IMR-90 (cell line): ENCODE results near the gene SUSD6. TPM values are rescaled to one million over a fixed set of nuclear protein-coding genes. Genes with fewer than 3 reads are reported as not detected.

Source experiments
- ATAC-seq: fragments of 200-7000 bp; cut with Tn5 transposase; 2 replicates; pipeline ENCODE4 v1.9.1; 2020; ENCODE audit warnings: low read depth, mild to moderate bottlenecking, moderate library complexity
- BruUV-seq: library from RNA; stranded (reverse); fragments of 400-500 nt; replicated peaks from 2 replicates; lab custom pipeline; 2021; lab: Mats Ljungman, UMichigan
- CTCF ChIA-PET: fragments of 300-600 bp; formaldehyde crosslinking; extraction: SDS; loops from one replicate; lab custom pipeline; 2021; ENCODE audit warnings: antibody characterized with exemption; lab: Yijun Ruan, JAX
- POLR2A ChIA-PET: fragments of 300-600 bp; sonication (Branson Sonifier 250); formaldehyde crosslinking; loops from one replicate; lab custom pipeline; 2022; ENCODE audit warnings: antibody characterized with exemption; ENCODE audit not compliant: unreplicated experiment; lab: Charles Lee
- DNase-seq: peaks from one replicate; pipeline ENCODE4 v3.0.0; 2013
- H2AFZ ChIP-seq: replicated peaks from 2 replicates; pipeline ENCODE3; 2013; ENCODE audit warnings: low read length, mild to moderate bottlenecking; ENCODE audit not compliant: poor library complexity
- H2AK5ac ChIP-seq: 2 replicates; pipeline ENCODE4 v1.6.1; 2013; ENCODE audit warnings: low read depth, low read length, inconsistent platforms
- H2AK9ac ChIP-seq: replicated peaks from 2 replicates; pipeline ENCODE3; 2013; ENCODE audit warnings: mild to moderate bottlenecking, low read depth, low read length, moderate library complexity; ENCODE audit not compliant: poor library complexity
- H2BK120ac ChIP-seq: 2 replicates; pipeline ENCODE4 v1.6.1; 2013; ENCODE audit warnings: low read depth, low read length, inconsistent platforms
- H2BK15ac ChIP-seq: 3 replicates; pipeline ENCODE4 v1.6.1; 2013; ENCODE audit warnings: low read depth, low read length, inconsistent platforms
- H2BK20ac ChIP-seq: 2 replicates; pipeline ENCODE4 v1.6.1; 2013; ENCODE audit warnings: low read depth, mild to moderate bottlenecking, inconsistent platforms, low read length, moderate library complexity
- H2BK5ac ChIP-seq: 2 replicates; pipeline ENCODE4 v1.6.1; 2013; ENCODE audit warnings: mild to moderate bottlenecking, low read depth, low read length, inconsistent platforms; ENCODE audit not compliant: poor library complexity, severe bottlenecking
- H3K14ac ChIP-seq: replicated peaks from 2 replicates; pipeline ENCODE4 v1.6.1; 2013; ENCODE audit warnings: low read depth, low read length, inconsistent platforms
- H3K18ac ChIP-seq: 2 replicates; pipeline ENCODE4 v1.6.1; 2013; ENCODE audit warnings: low read depth, low read length, control low read depth
- H3K23ac ChIP-seq: 2 replicates; pipeline ENCODE4 v1.6.1; 2013; ENCODE audit warnings: low read depth, low read length, inconsistent platforms
- H3K27ac ChIP-seq: 2 replicates; pipeline ENCODE4 v1.5.1; 2013; ENCODE audit warnings: mild to moderate bottlenecking, control low read depth, low read length; ENCODE audit not compliant: insufficient read depth
- H3K27me3 ChIP-seq: 2 replicates; pipeline ENCODE4 v1.6.1; 2013; ENCODE audit warnings: low read length; ENCODE audit not compliant: control insufficient read depth, insufficient read depth
- H3K36me3 ChIP-seq: 2 replicates; pipeline ENCODE4 v1.6.1; 2013; ENCODE audit warnings: low read length, mixed read lengths; ENCODE audit not compliant: control insufficient read depth, insufficient read depth
- H3K4ac ChIP-seq: 2 replicates; pipeline ENCODE4 v1.6.1; 2013; ENCODE audit warnings: low read depth, low read length, inconsistent platforms
- H3K4me1 ChIP-seq: 2 replicates; pipeline ENCODE4 v1.6.1; 2013; ENCODE audit warnings: low read length, mixed read lengths; ENCODE audit not compliant: control insufficient read depth, insufficient read depth
- H3K4me2 ChIP-seq: 2 replicates; pipeline ENCODE4 v1.6.1; 2013; ENCODE audit warnings: low read depth, mild to moderate bottlenecking, control low read depth, low read length, moderate library complexity
- H3K4me3 ChIP-seq: 2 replicates; pipeline ENCODE4 v1.5.1; 2013; ENCODE audit warnings: low read depth, mild to moderate bottlenecking, control low read depth, low read length, moderate library complexity; ENCODE audit not compliant: insufficient read depth
- H3K56ac ChIP-seq: 2 replicates; pipeline ENCODE4 v1.6.1; 2013; ENCODE audit warnings: low read length, inconsistent platforms; ENCODE audit not compliant: insufficient read depth; ENCODE audit errors: extremely low read depth
- H3K79me1 ChIP-seq, 2 experiments: 2 replicates each; pipeline ENCODE4 v1.6.1; 2013; ENCODE audit warnings: low read length in 2 of 2, inconsistent platforms in 1 of 2, low read depth in 1 of 2
- H3K9ac ChIP-seq: 2 replicates; pipeline ENCODE4 v1.6.1; 2013; ENCODE audit warnings: low read depth, low read length, control low read depth
- H3K9me1 ChIP-seq: 2 replicates; pipeline ENCODE4 v1.6.1; 2013; ENCODE audit warnings: low read length, inconsistent platforms; ENCODE audit not compliant: insufficient read depth
- H3K9me3 ChIP-seq: 2 replicates; pipeline ENCODE4 v1.6.1; 2013; ENCODE audit warnings: low read length; ENCODE audit not compliant: control insufficient read depth, insufficient read depth
- H4K20me1 ChIP-seq: 2 replicates; pipeline ENCODE4 v1.6.1; 2013; ENCODE audit warnings: low read length, inconsistent platforms; ENCODE audit not compliant: insufficient read depth
- H4K5ac ChIP-seq: 2 replicates; pipeline ENCODE4 v1.6.1; 2013; ENCODE audit warnings: mild to moderate bottlenecking, low read depth, low read length, control low read depth
- H4K8ac ChIP-seq, 2 experiments: 2 replicates each; pipeline ENCODE4 v1.6.1; 2013; ENCODE audit warnings: low read depth in 2 of 2, low read length in 2 of 2, control low read depth in 1 of 2, inconsistent platforms in 1 of 2
- H4K91ac ChIP-seq: 2 replicates; pipeline ENCODE4 v1.6.1; 2013; ENCODE audit warnings: low read depth, low read length, inconsistent platforms; ENCODE audit not compliant: insufficient read depth
- BHLHE40 ChIP-seq: fragments of 150-350 bp; IDR thresholded peaks from 2 replicates; pipeline ENCODE4 v1.6.1; 2016; ENCODE audit warnings: mild to moderate bottlenecking, low read depth, low read length
- CEBPB ChIP-seq: IDR thresholded peaks from 2 replicates; pipeline ENCODE4 v1.6.1; 2012; ENCODE audit warnings: low read depth, low read length, improper control_type of control experiment
- CHD1 ChIP-seq: IDR thresholded peaks from 2 replicates; pipeline ENCODE4 v1.6.1; 2012; ENCODE audit warnings: low read depth, low read length, improper control_type of control experiment
- ELK1 ChIP-seq: fragments of 150-350 bp; IDR thresholded peaks from 2 replicates; pipeline ENCODE4 v1.6.1; 2016; ENCODE audit warnings: low read depth, mild to moderate bottlenecking, low read length, moderate library complexity, borderline replicate concordance
- FOS ChIP-seq: fragments of 150-350 bp; IDR thresholded peaks from 2 replicates; pipeline ENCODE4 v1.6.1; 2016; ENCODE audit warnings: low read depth, low read length
- MAFK ChIP-seq: IDR thresholded peaks from 2 replicates; pipeline ENCODE4 v1.6.1; 2012; ENCODE audit warnings: low read depth, low read length, improper control_type of control experiment
- MAZ ChIP-seq: IDR thresholded peaks from 2 replicates; pipeline ENCODE4 v1.6.1; 2012; ENCODE audit warnings: low read depth, mild to moderate bottlenecking, low read length, improper control_type of control experiment, moderate library complexity, borderline replicate concordance
- NFE2L2 ChIP-seq: fragments of 150-350 bp; IDR thresholded peaks from 2 replicates; pipeline ENCODE4 v1.6.1; 2016; ENCODE audit warnings: low read depth, mild to moderate bottlenecking, low read length
- POLR2A ChIP-seq: IDR thresholded peaks from 2 replicates; pipeline ENCODE4 v1.6.1; 2012; ENCODE audit warnings: mild to moderate bottlenecking, low read depth, low read length
- RAD21 ChIP-seq: IDR thresholded peaks from 2 replicates; pipeline ENCODE4 v1.6.1; 2012; ENCODE audit warnings: low read length, improper control_type of control experiment
- RCOR1 ChIP-seq: IDR thresholded peaks from 2 replicates; pipeline ENCODE4 v1.6.1; 2012; ENCODE audit warnings: mild to moderate bottlenecking, low read length, improper control_type of control experiment; ENCODE audit not compliant: insufficient replicate concordance
- RFX5 ChIP-seq: IDR thresholded peaks from 2 replicates; pipeline ENCODE4 v1.8.0; 2012; ENCODE audit warnings: low read depth, mild to moderate bottlenecking, low read length, moderate library complexity
- SMC3 ChIP-seq: fragments of 150-350 bp; IDR thresholded peaks from 2 replicates; pipeline ENCODE4 v1.6.1; 2016; ENCODE audit warnings: low read depth, mild to moderate bottlenecking, antibody characterized with exemption, low read length, moderate library complexity
- USF2 ChIP-seq: fragments of 150-350 bp; IDR thresholded peaks from 2 replicates; pipeline ENCODE4 v1.6.1; 2017; ENCODE audit warnings: mild to moderate bottlenecking, antibody characterized with exemption, low read length, low read depth
- WGBS, 2 experiments: methylation state at CpG; one replicate each; pipeline versions ENCODE4 v1.1.5 to v1.1.7; 2013; ENCODE audit warnings: missing lambda C conversion rate in 2 of 2; ENCODE audit not compliant: insufficient read length in 1 of 2; ENCODE audit errors: extremely low coverage in 2 of 2; 5-methylcytosine and 5-hydroxymethylcytosine counted together
- dilution Hi-C: fragments of 300-500 bp; cut with HindIII; formaldehyde crosslinking; loops from one replicate; pipeline ENCODE4 v1.14.3; 2018; ENCODE audit warnings: low sequenced_read_pairs; ENCODE audit not compliant: unreplicated experiment
- in situ Hi-C: fragments of 300-500 bp; cut with MboI; formaldehyde crosslinking; loops from 3 replicates; pipeline ENCODE4 v1.14.3; 2019; ENCODE audit warnings: low sequenced_read_pairs, inconsistent platforms, mixed read lengths
- intact Hi-C: fragments of 100-400 bp; cut with micrococcal nuclease; formaldehyde crosslinking; loops from 2 replicates; pipeline ENCODE4 v1.10.0; 2022
- polyA plus RNA-seq, 3 experiments: library from polyadenylated mRNA; depleted of rRNA; stranded (reverse); fragments of >200 nt; gene quantifications; 2 replicates each; pipeline ENCODE4 v1.2.3, GENCODE V29; 2012; ENCODE audit warnings: low replicate concordance in 1 of 3
- total RNA-seq: library from RNA; depleted of rRNA; stranded (reverse); fragments of >200 nt; gene quantifications from 2 replicates; pipeline ENCODE4 v1.2.3, GENCODE V29; 2012

The SUSD6 gene
- total and polyA plus RNA-seq, 2 of the 4 experiments (the other 2 are of a cell fraction) = 2.3 to 10.1 TPM

GRCh38 chr14:69720912-69721311 is 109.5 kb downstream of the SUSD6 start (continued):
- TF ChIP-seq MAZ = no peak
- no peak for TF ChIP-seq POLR2A
- no peak for TF ChIP-seq NFE2L2

GRCh38 chr14:69726761-69727511 is 115.5 kb downstream of the SUSD6 start:
- Histone ChIP-seq H3K4me1 (peaks cover 2% of the 10 kb centered on the region), H2BK120ac (peak overlapping the region; percentile 93), H3K79me1 (no peaks in the 10 kb centered on the region), H2BK15ac (no peak overlapping the region; the same call in 2 of the 3 replicates), H2AK5ac (no peak overlapping the region), H3K27ac (peak overlapping the region; percentile 46), H3K14ac (no peak overlapping the region; the same call in 1 of the 2 replicates), H3K9me3 (no peaks in the 10 kb centered on the region), H3K18ac (peak overlapping the region; percentile 85; the same call in 1 of the 2 replicates), H4K91ac (peak overlapping the region; percentile 61), H4K20me1 (no peaks in the 10 kb centered on the region), H4K5ac (peak overlapping the region; percentile 91), H3K9ac (peak overlapping the region; percentile 61), H3K4ac (peak overlapping the region; percentile 83), H3K56ac (0 out of 2 replicates have a peak overlapping the region, but pooled peaks have one; percentile 54), H2AFZ (peak overlapping the region; percentile 96), H3K27me3 (no peaks in the 10 kb centered on the region), H2AK9ac (peak overlapping the region; percentile 89), H2BK5ac (peak overlapping the region; percentile 61), H3K9me1 (no peaks in the 10 kb centered on the region), H4K8ac (peak overlapping the region; percentile 6 to 87; a peak in 3 of 4 replicates), H3K4me2 (peak overlapping the region; percentile 94), H3K4me3 (peak overlapping the region; percentile 57), H2BK20ac (peak overlapping the region; percentile 86), H3K36me3 (no peaks in the 10 kb centered on the region), H3K23ac (no peak overlapping the region)
- CTCF ChIA-PET = interaction anchor here (0.5 to 1.8 kb wide), 14 partner anchors 10 to 261 kb away, joined by 3 to 12 read pairs (median 4); partner anchors contain the start of gene SUSD6
- DNase-seq (peak; percentile 58), ATAC-seq (peak; percentile 97)
- POLR2A ChIA-PET = no interaction called here
- dilution Hi-C loops (no loop called here), intact Hi-C loops (loop anchor here (1.0 kb wide), 3 partner anchors 124 to 192 kb away; no protein-coding TSS in a partner anchor), in situ Hi-C loops (loop anchor here (5.0 to 25.0 kb wide), 2 partner anchors 145 to 465 kb away; partner anchors contain the start of gene GALNT16)
- no TSS peak for BruUV-seq
- 2% methylated on average over 14 of the region's 51 CpGs; no CpG with 5 or more reads in 1 of the 2 experiments for WGBS, 2 experiments
- TF ChIP-seq CHD1 (peak; percentile 78; the same call in 1 of the 2 replicates), SMC3 (peak; percentile 96), NFE2L2 (no peak), USF2 (no peak), RCOR1 (no peak), BHLHE40 (no peak), MAFK (no peak), ELK1 (no peak), MAZ (peak; percentile 80), FOS (no peak), RAD21 (peak; percentile 97), CEBPB (no peak), RFX5 (no peak)
